RCC 7860 (cell line): Measurements from ENCODE around the gene CNTNAP2.

Experiments
- DNase-seq: peaks from one replicate; pipeline ENCODE4 v3.0.0-alpha.2; 2015; ENCODE audit warnings: low spot score
- FAIRE-seq: peaks from 2 replicates; lab custom pipeline; 2012; peaks lifted over from hg19 to GRCh38; lab: Jason Lieb, UNC

Gene CNTNAP2

DNA sequence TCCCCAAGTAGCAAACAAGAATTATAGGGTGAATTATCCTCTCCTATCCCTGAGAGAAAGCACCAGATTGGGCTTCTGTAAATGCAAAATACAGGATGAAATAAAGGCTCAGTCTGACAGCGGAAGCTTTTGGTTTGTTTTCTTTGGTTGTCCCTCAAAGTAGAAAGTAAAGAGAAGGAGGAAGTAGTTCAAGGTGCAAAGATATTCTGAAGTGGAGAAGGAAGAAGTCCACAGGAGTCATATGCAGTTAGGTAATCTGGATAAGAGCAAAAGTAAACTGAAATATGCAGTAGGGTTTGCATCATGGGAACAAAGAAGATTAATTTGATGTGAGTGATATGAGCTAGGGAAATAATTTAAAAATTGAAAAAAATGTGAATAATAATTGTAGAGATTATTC, 1071.9 kb downstream of the CNTNAP2 start:
- no peak for FAIRE-seq

GRCh38 chr7:147193476-147193875, 1076.9 kb downstream of the CNTNAP2 start:
- no peak for FAIRE-seq
- no peak for DNase-seq

More for the DNA sequence above, 1071.9 kb downstream of the CNTNAP2 start:
- no peak for DNase-seq

DNA sequence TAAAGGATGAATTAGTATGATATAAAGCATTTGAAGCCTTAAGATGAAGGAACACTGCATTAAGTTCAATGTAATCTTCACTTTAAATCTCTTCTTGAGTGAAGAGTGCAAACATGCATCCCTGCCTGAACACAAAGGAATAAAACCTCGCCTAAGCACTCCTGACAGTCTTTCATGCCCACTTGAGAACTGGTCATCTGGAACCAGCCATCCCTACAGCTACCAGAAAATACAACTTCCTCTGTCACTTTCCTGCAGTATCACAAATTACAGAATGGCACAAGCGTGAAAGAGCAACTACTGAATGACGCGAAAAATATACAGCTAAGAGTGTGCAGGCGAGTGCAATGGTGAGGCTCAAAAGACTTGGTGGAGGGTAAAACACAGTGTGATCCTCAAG, 1079.9 kb downstream of the CNTNAP2 start:
- FAIRE-seq (no peak), DNase-seq (no peak)

GRCh38 chr7:147197006-147197405, 1080.4 kb downstream of the CNTNAP2 start:
- FAIRE-seq (no peak), DNase-seq (peak; percentile 57)

- FAIRE-seq (no peak), DNase-seq (no peak)
These were observed 1083.3 kb downstream of the CNTNAP2 start for GRCh38 chr7:147199868-147200267.

DNA sequence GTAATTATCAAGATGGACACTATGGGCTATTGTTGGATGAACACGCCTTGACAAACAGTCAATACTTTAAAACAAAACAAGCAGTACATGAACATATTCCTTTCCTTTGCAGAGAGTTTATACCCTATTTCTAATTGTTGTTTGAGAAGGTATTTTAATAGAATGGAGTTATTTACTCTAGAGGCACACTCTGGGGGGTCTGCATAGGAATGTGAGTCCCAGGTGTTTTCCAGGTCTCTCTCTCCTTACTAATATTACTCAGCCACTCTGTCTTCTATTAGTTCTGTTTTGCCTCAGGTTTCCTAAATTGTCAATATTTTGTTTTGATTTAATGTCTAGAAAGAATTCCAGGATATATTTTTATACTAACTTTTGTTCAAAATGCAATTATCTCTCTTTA, 1091.4 kb downstream of the CNTNAP2 start:
- FAIRE-seq: no peak

DNA sequence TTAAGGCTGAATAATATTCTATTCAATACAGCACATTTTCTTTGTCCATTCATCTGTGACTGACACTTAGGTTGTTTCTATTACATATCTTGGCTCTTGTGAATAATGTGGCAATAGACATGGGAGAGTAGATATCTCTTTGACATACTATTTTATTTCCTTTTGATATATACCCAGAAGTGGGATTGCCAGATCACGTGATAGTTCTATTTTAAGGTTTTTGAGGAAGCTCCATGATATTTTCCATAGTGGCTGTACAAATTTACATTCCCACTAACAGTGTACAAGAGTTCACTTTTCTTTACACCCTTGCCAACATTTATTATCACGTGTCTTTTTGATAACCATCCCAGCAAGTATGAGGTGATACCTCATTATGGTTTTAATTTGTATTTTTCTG, 1114.7 kb downstream of the CNTNAP2 start:
- FAIRE-seq: no peak

More for the DNA sequence above, 1091.4 kb downstream of the CNTNAP2 start:
- no peak for DNase-seq

GRCh38 chr7:147235645-147236382, 1119.2 kb downstream of the CNTNAP2 start:
- FAIRE-seq (no peak), DNase-seq (no peak)

More for the DNA sequence above, 1114.7 kb downstream of the CNTNAP2 start:
- no peak for DNase-seq

DNA sequence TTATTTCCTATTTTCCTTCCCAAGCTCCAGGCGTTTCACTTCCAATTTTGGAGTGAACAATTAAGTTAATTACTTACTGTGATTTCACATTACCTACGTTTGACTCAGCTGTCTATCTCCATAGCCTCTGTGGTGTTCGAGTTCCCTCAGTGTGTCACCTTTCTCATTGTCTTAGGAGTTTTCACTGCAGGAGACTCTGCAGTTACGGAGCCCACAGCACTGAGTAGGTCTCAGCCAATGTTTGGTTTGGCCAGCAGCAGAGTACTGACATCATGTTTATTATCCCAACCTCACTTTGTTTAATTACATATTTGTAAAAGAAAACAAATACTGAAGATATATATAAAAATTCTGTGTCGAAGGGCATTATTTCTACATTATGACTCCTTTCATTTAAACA, 1123.9 kb downstream of the CNTNAP2 start:
- FAIRE-seq (no peak), DNase-seq (no peak)

DNA sequence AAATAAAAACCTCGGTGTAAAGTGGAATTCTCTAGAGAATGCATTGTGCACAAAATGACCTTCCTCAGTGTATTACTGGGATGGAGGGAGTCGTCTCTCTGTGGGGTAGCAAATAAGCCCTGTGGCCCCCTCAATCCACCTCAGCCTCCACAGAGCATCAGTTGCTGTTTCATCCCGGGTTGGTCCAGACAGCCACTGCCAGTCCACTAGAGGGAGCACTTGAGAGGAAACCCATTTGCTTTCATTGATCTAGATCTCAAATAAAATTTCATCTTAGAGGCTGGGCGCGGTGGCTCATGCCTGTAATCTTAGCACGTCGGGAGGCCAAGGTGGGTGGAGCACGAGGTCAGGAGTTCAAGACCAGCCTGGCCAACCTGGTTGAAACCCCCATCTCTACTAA, 1128.7 kb downstream of the CNTNAP2 start:
- FAIRE-seq: no peak
- peak; percentile 65 for DNase-seq

GRCh38 chr7:147249956-147250355, 1133.4 kb downstream of the CNTNAP2 start:
- DNase-seq (no peak), FAIRE-seq (no peak)

DNA sequence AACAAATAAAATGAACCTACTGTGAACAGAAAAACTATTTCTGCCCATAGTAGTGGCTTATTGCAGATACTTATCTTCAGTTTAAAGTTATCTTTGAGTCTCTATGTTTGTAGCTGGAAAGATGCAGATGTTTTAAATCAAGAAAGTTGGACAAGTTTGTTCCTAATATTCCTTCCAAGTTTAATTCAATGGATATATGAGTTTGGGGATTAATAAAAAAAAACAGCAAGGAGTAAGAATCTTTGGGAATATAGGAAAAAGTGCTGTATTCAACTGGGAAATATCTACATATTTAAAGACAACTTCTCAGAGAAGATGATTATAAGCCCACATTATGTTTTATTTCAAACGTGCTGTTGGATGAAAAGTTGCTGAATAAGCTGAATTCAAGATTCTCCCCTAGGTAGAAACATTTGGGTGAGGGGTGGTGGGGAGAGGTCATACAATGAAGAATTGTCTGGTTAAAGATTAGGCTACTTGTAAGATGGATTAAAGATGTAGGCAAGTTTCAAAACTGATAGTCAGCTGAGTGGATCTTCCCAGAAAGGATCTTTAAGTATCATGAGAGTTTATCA, 1135.2 kb downstream of the CNTNAP2 start:
- no peak for DNase-seq
- no peak for FAIRE-seq

DNA sequence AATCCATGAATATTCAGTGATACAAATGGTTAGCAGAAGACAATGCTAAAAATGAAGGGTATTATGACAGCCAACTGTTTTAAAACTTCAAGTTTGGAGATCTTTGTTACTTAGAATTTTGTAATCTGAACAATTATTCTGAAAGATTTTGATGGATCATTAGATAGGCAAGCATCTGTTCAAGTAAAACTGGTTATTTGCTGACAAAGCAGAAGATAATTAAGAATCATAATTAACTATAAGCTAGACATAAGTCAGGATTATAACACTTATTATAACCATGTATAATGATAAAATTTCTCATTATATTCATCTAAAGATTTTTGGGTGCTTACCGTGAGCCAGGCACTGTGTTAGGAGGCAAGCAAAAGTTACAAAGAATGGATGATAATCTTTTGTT, 1145.1 kb downstream of the CNTNAP2 start:
- FAIRE-seq: no peak

DNA sequence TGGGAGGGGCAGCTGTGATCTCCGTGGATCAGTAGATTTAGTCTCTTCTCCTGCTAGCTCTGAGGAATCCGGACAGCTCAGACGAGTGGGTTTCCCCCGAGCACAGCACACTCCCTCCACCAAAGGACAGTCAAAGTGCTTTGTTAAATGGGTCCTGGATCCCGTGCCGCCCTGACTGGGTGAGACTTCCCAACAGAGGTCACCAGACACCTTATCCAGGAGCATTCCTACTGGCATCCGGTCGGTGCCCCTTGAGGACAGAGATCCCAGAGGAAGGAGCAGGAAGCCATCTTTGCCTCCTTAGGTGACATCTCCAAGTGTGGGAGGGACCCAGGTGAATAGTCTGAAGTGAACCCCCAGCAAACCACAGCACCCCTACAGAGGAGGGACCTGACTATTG, 1148.9 kb downstream of the CNTNAP2 start:
- FAIRE-seq (no peak), DNase-seq (no peak)

More for the DNA sequence above, 1145.1 kb downstream of the CNTNAP2 start:
- DNase-seq: no peak

- FAIRE-seq (no peak), DNase-seq (no peak)
These were observed 1159.5 kb downstream of the CNTNAP2 start for GRCh38 chr7:147276106-147276505.

GRCh38 chr7:147276783-147277370, 1160.3 kb downstream of the CNTNAP2 start:
- no peak for FAIRE-seq

GRCh38 chr7:147279514-147279913, 1162.9 kb downstream of the CNTNAP2 start:
- no peak for DNase-seq
- FAIRE-seq: no peak

More at GRCh38 chr7:147276783-147277370, 1160.3 kb downstream of the CNTNAP2 start:
- DNase-seq: no peak

DNA sequence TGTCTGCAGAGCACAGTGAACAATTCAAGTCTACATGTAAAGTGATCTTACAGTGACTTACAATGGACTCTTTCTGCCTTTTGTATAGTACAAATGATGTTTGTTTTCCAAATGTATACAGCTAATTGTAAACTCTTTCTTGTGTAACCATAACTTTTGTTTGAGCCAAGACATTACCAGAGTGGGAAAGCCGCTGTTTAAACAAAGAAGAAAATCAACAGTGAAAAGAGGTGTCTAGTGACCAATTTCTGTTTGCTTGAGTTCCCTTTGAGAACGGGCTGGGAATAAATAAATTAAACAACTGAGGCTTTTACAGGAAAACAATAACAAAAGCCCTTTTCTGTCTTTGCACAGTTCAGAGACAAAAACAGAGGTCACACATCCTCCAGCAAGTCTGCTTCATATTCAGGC, 1163.4 kb downstream of the CNTNAP2 start:
- no peak for FAIRE-seq
- no peak for DNase-seq

DNA sequence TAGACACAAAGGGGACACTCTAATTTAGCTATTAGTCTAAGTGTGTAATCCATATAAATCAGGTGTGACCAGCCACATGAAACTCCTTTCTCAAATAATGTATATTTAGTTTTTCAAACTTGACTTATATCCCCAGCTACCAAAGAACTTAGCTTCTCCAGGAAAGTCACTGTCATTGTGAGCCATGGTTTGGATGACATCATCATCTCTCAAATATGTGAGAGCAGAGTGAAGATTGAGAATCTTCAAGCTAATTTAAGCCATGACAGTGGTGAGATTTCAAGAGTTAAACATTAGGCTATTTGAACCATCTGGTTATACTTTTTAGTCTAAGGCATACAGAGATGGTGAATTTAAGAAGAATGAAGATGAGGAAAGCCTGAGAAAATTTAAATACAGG, 1165.6 kb downstream of the CNTNAP2 start:
- no peak for DNase-seq
- FAIRE-seq: no peak

DNA sequence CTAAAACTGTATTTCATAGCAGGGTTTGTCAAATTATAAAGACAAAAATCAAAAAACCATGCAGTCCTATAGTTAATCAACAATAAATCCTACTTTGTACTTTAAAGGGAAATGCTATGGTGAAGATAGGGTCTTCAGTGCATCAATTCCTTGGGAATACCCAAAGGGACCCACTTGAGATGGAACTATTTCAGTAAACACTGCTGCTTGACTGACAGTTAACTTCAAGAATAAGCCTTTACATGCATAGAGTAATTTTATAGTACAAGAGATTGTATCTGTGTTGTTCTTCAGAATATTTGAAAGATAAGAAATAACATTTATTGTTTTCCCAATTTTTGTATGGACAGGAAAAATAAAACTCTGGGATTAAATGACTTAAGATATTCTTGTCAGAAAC, 1179.6 kb downstream of the CNTNAP2 start:
- DNase-seq (no peak), FAIRE-seq (no peak)

DNA sequence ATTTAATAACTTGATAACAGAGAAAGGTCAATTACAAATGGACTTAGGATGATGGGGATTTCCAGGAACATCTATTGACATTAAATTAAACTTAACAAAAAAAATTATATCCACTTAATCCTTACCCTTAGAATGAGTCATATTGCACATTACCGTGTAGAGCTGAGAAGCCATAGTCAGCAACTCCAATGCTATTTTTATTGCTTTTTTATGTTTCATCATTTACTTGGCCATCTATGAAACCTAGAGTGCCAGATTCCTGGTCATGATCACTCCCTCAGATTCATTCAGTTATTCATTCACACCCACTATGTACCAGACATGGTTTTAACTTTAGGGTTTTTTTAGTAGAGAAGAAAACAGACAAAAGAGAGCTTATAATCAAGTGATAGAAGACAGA, 1180.4 kb downstream of the CNTNAP2 start:
- FAIRE-seq (no peak), DNase-seq (no peak)

DNA sequence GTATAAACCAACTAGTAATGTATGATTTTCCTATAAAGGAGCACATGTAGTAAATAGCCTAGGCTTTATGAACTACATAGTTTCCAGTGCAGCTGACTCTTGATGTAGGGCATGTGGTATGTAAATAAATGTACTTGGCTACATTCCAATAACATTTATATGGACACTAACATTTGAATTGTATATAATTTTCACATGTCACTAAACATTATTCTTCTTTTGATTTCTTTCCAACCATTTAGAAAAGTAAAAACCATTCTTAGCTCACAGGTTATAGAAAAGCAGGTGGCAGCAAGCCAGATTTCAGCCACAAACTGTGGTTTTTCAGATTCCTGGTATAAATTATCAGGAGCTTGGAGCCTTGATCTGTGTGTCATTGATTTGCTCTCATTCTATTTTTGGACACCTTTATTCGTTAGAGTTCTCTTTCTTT, 1182.0 kb downstream of the CNTNAP2 start:
- FAIRE-seq (no peak), DNase-seq (no peak)
